WTC11 (cell line): Measurements from ENCODE around the gene CHST11. TPM values are rescaled to one million over a fixed set of nuclear protein-coding genes. Genes with fewer than 3 reads are reported as not detected.

Experiments
- ATAC-seq: fragments of 200-7000 bp; cut with Tn5 transposase; 2 replicates; pipeline ENCODE4 v1.10.0; 2021; ENCODE audit warnings: mild to moderate bottlenecking, moderate library complexity
- CTCF ChIA-PET: fragments of 300-600 bp; sonication (Branson Sonifier 250); formaldehyde crosslinking; loops from one replicate; lab custom pipeline; 2021; ENCODE audit warnings: antibody characterized with exemption; lab: Charles Lee
- POLR2A ChIA-PET: fragments of 350-600 bp; sonication (Branson Sonifier 250); formaldehyde crosslinking; loops from one replicate; lab custom pipeline; 2021; ENCODE audit warnings: antibody characterized with exemption; lab: Charles Lee
- DNase-seq: peaks from one replicate; pipeline ENCODE4 v3.0.0; 2021; ENCODE audit warnings: low spot score
- H3K27ac Mint-ChIP-seq: 2 replicates; pipeline ENCODE4 v1.8.0; 2021; ENCODE audit warnings: mixed read lengths
- H3K27me3 Mint-ChIP-seq: 2 replicates; pipeline ENCODE4 v1.8.0; 2021; ENCODE audit warnings: low read depth, mild to moderate bottlenecking, moderate library complexity, mixed read lengths
- H3K36me3 Mint-ChIP-seq: 2 replicates; pipeline ENCODE4 v1.8.0; 2021; ENCODE audit warnings: mixed read lengths
- H3K4me1 Mint-ChIP-seq: 2 replicates; pipeline ENCODE4 v1.8.0; 2022; ENCODE audit warnings: mixed read lengths
- H3K4me3 Mint-ChIP-seq: 2 replicates; pipeline ENCODE4 v1.8.0; 2021; ENCODE audit warnings: mild to moderate bottlenecking, moderate library complexity, mixed read lengths
- H3K9me3 Mint-ChIP-seq: 2 replicates; pipeline ENCODE4 v1.8.0; 2021; ENCODE audit warnings: mixed read lengths
- ATF1 ChIP-seq: sonication (generic); formaldehyde crosslinking; IDR thresholded peaks from 2 replicates; pipeline ENCODE4 v1.8.1; 2023; ENCODE audit warnings: mild to moderate bottlenecking, moderate library complexity, missing genetic modification reagents
- CREM ChIP-seq: sonication (generic); formaldehyde crosslinking; IDR thresholded peaks from 2 replicates; pipeline ENCODE4 v1.8.1; 2022; ENCODE audit warnings: mild to moderate bottlenecking, missing genetic modification reagents, moderate library complexity
- ESRRA ChIP-seq: sonication (generic); formaldehyde crosslinking; IDR thresholded peaks from 2 replicates; pipeline ENCODE4 v1.8.1; 2022; ENCODE audit warnings: mild to moderate bottlenecking, missing genetic modification reagents, borderline replicate concordance
- ETV6 ChIP-seq: sonication (generic); formaldehyde crosslinking; IDR thresholded peaks from 2 replicates; pipeline ENCODE4 v1.8.1; 2022; ENCODE audit warnings: mild to moderate bottlenecking, missing genetic modification reagents
- FOXP1 ChIP-seq: sonication (generic); formaldehyde crosslinking; IDR thresholded peaks from 2 replicates; pipeline ENCODE4 v1.8.0; 2022; ENCODE audit warnings: missing genetic modification reagents, mild to moderate bottlenecking, moderate library complexity, borderline replicate concordance
- GABPB1 ChIP-seq: sonication (generic); formaldehyde crosslinking; IDR thresholded peaks from 2 replicates; pipeline ENCODE4 v1.8.1; 2023; ENCODE audit warnings: mild to moderate bottlenecking, missing genetic modification reagents
- MYBL2 ChIP-seq: sonication (generic); formaldehyde crosslinking; IDR thresholded peaks from 2 replicates; pipeline ENCODE4 v1.8.1; 2023; ENCODE audit warnings: mild to moderate bottlenecking, moderate library complexity, missing genetic modification reagents
- NFE2L1 ChIP-seq: sonication (generic); formaldehyde crosslinking; IDR thresholded peaks from 2 replicates; pipeline ENCODE4 v1.8.1; 2023; ENCODE audit warnings: missing genetic modification reagents
- NFYB ChIP-seq: sonication (generic); formaldehyde crosslinking; conservative IDR thresholded peaks from 2 replicates; pipeline ENCODE4 v1.8.0; 2022; ENCODE audit warnings: low read depth, missing genetic modification reagents
- NR3C1 ChIP-seq: sonication (generic); formaldehyde crosslinking; conservative IDR thresholded peaks from 2 replicates; pipeline ENCODE4 v1.8.1; 2023; ENCODE audit warnings: low read depth, mild to moderate bottlenecking, missing genetic modification reagents
- TCF7 ChIP-seq: sonication (generic); formaldehyde crosslinking; IDR thresholded peaks from 2 replicates; pipeline ENCODE4 v1.8.0; 2022; ENCODE audit warnings: mild to moderate bottlenecking, low read depth, missing genetic modification reagents, moderate library complexity
- ZNF121 ChIP-seq: sonication (generic); formaldehyde crosslinking; IDR thresholded peaks from 2 replicates; pipeline ENCODE4 v1.8.0; 2023; ENCODE audit warnings: missing genetic modification reagents
- ZNF317 ChIP-seq: sonication (generic); formaldehyde crosslinking; IDR thresholded peaks from 2 replicates; pipeline ENCODE4 v1.8.1; 2023; ENCODE audit warnings: low read depth, mild to moderate bottlenecking, moderate library complexity, missing genetic modification reagents, borderline replicate concordance
- ZNF396 ChIP-seq: fragments of 250-450 bp; sonication (Bioruptor Pico); IDR thresholded peaks from 2 replicates; pipeline ENCODE4 v1.8.0; 2021; ENCODE audit warnings: mild to moderate bottlenecking, moderate library complexity, borderline replicate concordance
- total RNA-seq: library from RNA; stranded (reverse); gene quantifications from 3 replicates; pipeline ENCODE4 v1.2.3, GENCODE V29; 2021
- TF ChIP-seq, protein P1 (sequence below): fragments of 250-450 bp; sonication (Bioruptor Pico); IDR thresholded peaks from 2 replicates; pipeline ENCODE4 v1.9.0; 2021; ENCODE audit warnings: mild to moderate bottlenecking, borderline replicate concordance
- TF ChIP-seq, protein P2 (sequence below): fragments of 200-600 bp; IDR thresholded peaks from 2 replicates; pipeline ENCODE4 v1.8.0; 2022; ENCODE audit warnings: antibody characterized with exemption
- TF ChIP-seq, protein P3 (sequence below): sonication (generic); formaldehyde crosslinking; IDR thresholded peaks from 2 replicates; pipeline ENCODE4 v1.8.1; 2023; ENCODE audit warnings: mild to moderate bottlenecking, missing genetic modification reagents
- TF ChIP-seq, protein P4 (sequence below): fragments of 250-450 bp; sonication (Bioruptor Pico); IDR thresholded peaks from 2 replicates; pipeline ENCODE4 v1.9.0; 2021; ENCODE audit warnings: moderate library complexity, mild to moderate bottlenecking, inconsistent platforms, borderline replicate concordance
- TF ChIP-seq, protein P5 (sequence below): sonication (generic); formaldehyde crosslinking; IDR thresholded peaks from 2 replicates; pipeline ENCODE4 v1.8.0; 2023; ENCODE audit warnings: missing genetic modification reagents
- TF ChIP-seq, protein P6 (sequence below): fragments of 250-450 bp; sonication (Bioruptor Pico); IDR thresholded peaks from 2 replicates; pipeline ENCODE4 v1.9.0; 2021; ENCODE audit warnings: mild to moderate bottlenecking

CHST11 gene
- total RNA-seq, 1 experiment from 2014 or later = 24.2 TPM

DNA sequence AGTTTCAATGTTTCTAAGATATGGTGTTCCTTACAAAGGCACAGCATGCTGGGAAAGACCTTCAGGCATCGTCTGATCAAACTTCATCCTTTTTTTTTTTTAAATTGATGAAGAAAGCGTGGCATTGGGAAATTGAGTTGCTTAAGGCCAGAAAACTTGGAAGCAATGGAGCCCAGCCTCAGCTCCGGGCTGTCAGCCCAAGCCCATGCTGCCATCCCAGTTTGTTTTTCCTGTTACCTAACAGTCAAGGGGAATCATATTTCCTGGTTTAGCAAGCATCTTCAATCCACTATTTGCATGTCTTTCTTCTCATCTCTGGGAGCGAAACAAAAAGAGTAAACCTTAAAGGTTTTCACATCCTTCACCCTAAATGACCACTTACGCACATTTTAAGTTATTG lies 200.2 kb downstream of the CHST11 start (continued):
- TF ChIP-seq, protein P1, sequence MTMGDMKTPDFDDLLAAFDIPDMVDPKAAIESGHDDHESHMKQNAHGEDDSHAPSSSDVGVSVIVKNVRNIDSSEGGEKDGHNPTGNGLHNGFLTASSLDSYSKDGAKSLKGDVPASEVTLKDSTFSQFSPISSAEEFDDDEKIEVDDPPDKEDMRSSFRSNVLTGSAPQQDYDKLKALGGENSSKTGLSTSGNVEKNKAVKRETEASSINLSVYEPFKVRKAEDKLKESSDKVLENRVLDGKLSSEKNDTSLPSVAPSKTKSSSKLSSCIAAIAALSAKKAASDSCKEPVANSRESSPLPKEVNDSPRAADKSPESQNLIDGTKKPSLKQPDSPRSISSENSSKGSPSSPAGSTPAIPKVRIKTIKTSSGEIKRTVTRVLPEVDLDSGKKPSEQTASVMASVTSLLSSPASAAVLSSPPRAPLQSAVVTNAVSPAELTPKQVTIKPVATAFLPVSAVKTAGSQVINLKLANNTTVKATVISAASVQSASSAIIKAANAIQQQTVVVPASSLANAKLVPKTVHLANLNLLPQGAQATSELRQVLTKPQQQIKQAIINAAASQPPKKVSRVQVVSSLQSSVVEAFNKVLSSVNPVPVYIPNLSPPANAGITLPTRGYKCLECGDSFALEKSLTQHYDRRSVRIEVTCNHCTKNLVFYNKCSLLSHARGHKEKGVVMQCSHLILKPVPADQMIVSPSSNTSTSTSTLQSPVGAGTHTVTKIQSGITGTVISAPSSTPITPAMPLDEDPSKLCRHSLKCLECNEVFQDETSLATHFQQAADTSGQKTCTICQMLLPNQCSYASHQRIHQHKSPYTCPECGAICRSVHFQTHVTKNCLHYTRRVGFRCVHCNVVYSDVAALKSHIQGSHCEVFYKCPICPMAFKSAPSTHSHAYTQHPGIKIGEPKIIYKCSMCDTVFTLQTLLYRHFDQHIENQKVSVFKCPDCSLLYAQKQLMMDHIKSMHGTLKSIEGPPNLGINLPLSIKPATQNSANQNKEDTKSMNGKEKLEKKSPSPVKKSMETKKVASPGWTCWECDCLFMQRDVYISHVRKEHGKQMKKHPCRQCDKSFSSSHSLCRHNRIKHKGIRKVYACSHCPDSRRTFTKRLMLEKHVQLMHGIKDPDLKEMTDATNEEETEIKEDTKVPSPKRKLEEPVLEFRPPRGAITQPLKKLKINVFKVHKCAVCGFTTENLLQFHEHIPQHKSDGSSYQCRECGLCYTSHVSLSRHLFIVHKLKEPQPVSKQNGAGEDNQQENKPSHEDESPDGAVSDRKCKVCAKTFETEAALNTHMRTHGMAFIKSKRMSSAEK (CRISPR knock-in tag) = no peak
- TF ChIP-seq GABPB1 (CRISPR knock-in tag) (no peak), ZNF121 (no peak), NFYB (no peak), ZNF317 (CRISPR knock-in tag) (no peak), FOXP1 (CRISPR knock-in tag) (no peak), NFE2L1 (CRISPR knock-in tag) (no peak), NR3C1 (CRISPR knock-in tag) (no peak), ETV6 (no peak), CREM (CRISPR knock-in tag) (no peak), MYBL2 (CRISPR knock-in tag) (no peak)
- TF ChIP-seq, protein P2, sequence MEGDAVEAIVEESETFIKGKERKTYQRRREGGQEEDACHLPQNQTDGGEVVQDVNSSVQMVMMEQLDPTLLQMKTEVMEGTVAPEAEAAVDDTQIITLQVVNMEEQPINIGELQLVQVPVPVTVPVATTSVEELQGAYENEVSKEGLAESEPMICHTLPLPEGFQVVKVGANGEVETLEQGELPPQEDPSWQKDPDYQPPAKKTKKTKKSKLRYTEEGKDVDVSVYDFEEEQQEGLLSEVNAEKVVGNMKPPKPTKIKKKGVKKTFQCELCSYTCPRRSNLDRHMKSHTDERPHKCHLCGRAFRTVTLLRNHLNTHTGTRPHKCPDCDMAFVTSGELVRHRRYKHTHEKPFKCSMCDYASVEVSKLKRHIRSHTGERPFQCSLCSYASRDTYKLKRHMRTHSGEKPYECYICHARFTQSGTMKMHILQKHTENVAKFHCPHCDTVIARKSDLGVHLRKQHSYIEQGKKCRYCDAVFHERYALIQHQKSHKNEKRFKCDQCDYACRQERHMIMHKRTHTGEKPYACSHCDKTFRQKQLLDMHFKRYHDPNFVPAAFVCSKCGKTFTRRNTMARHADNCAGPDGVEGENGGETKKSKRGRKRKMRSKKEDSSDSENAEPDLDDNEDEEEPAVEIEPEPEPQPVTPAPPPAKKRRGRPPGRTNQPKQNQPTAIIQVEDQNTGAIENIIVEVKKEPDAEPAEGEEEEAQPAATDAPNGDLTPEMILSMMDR = no peak
- TF ChIP-seq, protein P3, sequence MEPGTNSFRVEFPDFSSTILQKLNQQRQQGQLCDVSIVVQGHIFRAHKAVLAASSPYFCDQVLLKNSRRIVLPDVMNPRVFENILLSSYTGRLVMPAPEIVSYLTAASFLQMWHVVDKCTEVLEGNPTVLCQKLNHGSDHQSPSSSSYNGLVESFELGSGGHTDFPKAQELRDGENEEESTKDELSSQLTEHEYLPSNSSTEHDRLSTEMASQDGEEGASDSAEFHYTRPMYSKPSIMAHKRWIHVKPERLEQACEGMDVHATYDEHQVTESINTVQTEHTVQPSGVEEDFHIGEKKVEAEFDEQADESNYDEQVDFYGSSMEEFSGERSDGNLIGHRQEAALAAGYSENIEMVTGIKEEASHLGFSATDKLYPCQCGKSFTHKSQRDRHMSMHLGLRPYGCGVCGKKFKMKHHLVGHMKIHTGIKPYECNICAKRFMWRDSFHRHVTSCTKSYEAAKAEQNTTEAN = no peak

DNA sequence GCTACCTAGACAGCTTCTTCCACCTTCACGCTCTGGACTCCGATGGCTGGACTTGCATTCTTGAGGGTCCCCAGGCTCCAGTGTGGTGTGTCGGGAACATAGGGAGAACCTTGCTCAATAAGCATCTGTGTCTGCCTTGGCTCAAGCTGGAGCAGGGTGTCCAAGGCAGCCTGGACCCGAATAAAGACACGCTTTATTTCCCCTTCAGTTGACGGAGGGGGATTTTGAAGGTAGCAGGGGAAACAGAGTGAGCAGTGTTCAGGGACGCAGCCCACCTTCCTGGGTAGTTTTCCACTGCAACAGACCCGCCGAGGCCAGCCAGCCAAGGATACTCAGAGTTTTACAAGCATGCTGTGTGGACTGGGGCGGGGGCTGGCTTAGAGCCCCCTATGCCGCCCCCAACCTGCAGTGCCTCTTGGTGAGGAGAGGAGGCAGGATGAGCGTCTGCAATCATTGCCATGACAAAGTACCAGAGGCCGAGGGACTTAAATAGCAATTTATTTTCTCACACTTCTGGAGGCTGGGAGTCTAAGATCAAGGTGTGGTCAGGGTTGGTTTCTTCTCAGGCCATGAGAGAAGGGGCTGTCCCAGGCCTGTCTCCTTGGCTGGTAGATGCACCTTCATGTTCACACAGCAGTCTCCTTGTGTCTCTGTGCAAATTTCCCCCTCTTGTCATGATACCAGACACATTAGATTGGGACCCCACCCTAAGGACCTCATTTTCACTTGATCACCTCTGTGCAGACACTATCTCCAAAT lies 201.2 kb downstream of the CHST11 start:
- no peaks in the 10 kb centered on the region for H3K9me3 Mint-ChIP-seq
- CTCF ChIA-PET = no interaction called here
- TF ChIP-seq, protein P4, sequence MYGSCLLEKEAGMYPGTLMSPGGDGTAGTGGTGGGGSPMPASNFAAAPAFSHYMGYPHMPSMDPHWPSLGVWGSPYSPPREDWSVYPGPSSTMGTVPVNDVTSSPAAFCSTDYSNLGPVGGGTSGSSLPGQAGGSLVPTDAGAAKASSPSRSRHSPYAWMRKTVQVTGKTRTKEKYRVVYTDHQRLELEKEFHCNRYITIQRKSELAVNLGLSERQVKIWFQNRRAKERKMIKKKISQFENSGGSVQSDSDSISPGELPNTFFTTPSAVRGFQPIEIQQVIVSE (CRISPR knock-in tag) = no peak
- no peak for TF ChIP-seq TCF7 (CRISPR knock-in tag)
- TF ChIP-seq, protein P5, sequence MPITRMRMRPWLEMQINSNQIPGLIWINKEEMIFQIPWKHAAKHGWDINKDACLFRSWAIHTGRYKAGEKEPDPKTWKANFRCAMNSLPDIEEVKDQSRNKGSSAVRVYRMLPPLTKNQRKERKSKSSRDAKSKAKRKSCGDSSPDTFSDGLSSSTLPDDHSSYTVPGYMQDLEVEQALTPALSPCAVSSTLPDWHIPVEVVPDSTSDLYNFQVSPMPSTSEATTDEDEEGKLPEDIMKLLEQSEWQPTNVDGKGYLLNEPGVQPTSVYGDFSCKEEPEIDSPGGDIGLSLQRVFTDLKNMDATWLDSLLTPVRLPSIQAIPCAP (CRISPR knock-in tag) = no peak
- no peak for TF ChIP-seq ESRRA
- TF ChIP-seq ZNF396 (CRISPR knock-in tag) = no peak
- TF ChIP-seq, protein P6, sequence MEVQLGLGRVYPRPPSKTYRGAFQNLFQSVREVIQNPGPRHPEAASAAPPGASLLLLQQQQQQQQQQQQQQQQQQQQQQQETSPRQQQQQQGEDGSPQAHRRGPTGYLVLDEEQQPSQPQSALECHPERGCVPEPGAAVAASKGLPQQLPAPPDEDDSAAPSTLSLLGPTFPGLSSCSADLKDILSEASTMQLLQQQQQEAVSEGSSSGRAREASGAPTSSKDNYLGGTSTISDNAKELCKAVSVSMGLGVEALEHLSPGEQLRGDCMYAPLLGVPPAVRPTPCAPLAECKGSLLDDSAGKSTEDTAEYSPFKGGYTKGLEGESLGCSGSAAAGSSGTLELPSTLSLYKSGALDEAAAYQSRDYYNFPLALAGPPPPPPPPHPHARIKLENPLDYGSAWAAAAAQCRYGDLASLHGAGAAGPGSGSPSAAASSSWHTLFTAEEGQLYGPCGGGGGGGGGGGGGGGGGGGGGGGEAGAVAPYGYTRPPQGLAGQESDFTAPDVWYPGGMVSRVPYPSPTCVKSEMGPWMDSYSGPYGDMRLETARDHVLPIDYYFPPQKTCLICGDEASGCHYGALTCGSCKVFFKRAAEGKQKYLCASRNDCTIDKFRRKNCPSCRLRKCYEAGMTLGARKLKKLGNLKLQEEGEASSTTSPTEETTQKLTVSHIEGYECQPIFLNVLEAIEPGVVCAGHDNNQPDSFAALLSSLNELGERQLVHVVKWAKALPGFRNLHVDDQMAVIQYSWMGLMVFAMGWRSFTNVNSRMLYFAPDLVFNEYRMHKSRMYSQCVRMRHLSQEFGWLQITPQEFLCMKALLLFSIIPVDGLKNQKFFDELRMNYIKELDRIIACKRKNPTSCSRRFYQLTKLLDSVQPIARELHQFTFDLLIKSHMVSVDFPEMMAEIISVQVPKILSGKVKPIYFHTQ = no peak
- TF ChIP-seq ATF1 = no peak
- no peak for TF ChIP-seq ZNF121

More for the DNA sequence above, 201.2 kb downstream of the CHST11 start:
- 0 out of 2 replicates have a peak overlapping the region, but pooled peaks have one; percentile 14 for H3K27ac Mint-ChIP-seq
- no peak for DNase-seq
- no peak overlapping the region for H3K4me3 Mint-ChIP-seq
- H3K4me1 Mint-ChIP-seq = peaks cover 48% of the 10 kb centered on the region
- no peaks in the 10 kb centered on the region for H3K36me3 Mint-ChIP-seq
- no peak for ATAC-seq
- POLR2A ChIA-PET = no interaction called here
- H3K27me3 Mint-ChIP-seq = no peaks in the 10 kb centered on the region
